ENCODE results near the gene ARF1. TPM values are rescaled to one million over a fixed set of nuclear protein-coding genes. Genes with fewer than 3 reads are reported as not detected.

Gene ARF1
- total RNA-seq, 1 donor from 2014 or later: 295 TPM

DNA sequence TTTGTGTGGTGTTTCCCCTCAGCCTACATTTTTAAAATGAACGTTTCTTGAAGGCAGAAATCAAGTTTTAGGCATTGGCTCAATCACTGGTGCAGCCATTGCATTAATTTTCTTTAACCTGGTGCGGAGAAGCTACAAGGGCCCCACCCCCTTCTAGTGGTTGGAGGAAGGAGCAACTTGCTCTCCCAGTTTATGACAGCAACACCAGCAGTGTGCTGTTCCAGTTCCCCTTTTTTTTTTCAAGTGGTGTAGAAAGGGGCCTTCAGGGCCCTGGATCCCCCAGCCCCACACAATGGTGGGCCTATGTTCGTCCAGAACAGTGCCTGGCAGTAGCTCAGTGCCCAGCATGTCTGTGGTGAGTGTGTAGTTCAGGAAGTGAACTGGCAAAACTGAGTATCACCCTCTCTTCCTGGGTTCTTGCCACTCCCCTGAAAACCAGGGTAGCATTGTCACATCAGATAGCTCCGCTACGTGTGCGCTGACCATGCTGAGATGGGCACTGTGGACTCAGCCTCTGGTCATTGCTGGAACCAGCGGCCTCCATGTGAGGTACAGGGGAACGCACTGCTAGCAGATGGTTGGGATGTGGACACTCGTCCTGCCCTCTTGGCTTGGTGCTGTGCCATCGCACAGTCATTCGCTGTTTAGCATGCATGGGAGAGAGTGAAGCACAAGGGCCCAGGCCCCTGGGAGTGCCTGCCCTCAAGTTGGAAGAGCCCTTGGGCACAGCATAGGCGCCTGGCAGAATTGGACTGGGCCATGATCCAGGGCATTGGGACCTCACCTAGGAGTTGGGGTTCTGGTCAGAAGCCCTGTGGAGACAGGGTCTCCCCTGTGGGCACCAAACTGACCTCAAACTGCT is 7.2 kb downstream of the ARF1 start:
- peaks cover 0 to 5% of the 10 kb centered on the region in 2 donors for H3K36me3 ChIP-seq
- no peaks in the 10 kb centered on the region for H3K27me3 ChIP-seq
- no peak for DNase-seq (ENCODE audit: extremely low spot score in 2 of 2)
- H3K9me3 ChIP-seq: peaks cover 8% of the 10 kb centered on the region
- intact Hi-C loops (cut with DNase I): loop anchor here (10.0 kb wide), 2 partner anchors 75 to 355 kb away; partner anchors contain the start of genes IBA57, JMJD4 and SNAP47
- H3K4me3 ChIP-seq: no peak overlapping the region
- H3K27ac ChIP-seq: no peak overlapping the region
- TF ChIP-seq POLR2A (IDR thresholded peaks at IDR 0.05) (no peak), POLR2AphosphoS5 (IDR thresholded peaks at IDR 0.05; ENCODE audit: insufficient read depth in 1 of 2, low read depth in 1 of 2) (no peak)
- TF ChIP-seq, protein P1, sequence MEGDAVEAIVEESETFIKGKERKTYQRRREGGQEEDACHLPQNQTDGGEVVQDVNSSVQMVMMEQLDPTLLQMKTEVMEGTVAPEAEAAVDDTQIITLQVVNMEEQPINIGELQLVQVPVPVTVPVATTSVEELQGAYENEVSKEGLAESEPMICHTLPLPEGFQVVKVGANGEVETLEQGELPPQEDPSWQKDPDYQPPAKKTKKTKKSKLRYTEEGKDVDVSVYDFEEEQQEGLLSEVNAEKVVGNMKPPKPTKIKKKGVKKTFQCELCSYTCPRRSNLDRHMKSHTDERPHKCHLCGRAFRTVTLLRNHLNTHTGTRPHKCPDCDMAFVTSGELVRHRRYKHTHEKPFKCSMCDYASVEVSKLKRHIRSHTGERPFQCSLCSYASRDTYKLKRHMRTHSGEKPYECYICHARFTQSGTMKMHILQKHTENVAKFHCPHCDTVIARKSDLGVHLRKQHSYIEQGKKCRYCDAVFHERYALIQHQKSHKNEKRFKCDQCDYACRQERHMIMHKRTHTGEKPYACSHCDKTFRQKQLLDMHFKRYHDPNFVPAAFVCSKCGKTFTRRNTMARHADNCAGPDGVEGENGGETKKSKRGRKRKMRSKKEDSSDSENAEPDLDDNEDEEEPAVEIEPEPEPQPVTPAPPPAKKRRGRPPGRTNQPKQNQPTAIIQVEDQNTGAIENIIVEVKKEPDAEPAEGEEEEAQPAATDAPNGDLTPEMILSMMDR (IDR thresholded peaks at IDR 0.05): no peak
- H3K4me1 ChIP-seq: peaks cover 92% of the 10 kb centered on the region

DNA sequence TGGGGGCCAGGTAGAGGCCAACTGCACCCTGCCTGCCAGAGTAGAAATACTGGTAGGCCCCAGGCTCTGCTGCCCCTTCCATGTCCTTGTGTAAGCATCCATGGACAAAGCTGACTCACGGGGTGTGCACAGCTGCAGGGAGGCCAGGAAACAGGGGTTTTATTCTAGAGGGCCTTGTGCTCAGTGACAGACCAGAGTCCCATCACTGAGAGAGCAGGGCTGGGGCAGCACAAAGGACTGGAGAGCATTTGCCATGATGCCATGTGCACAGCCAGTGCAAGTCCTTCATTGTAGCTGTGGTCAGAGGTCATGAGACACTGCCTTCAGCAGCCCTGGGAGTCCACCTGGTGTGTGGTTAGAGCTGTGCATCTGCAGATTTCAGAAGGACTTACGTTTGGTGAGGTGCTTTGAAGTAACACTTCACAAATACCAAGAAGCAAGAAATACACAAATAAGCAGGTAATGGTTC is 8.1 kb downstream of the ARF1 start:
- no peak for TF ChIP-seq POLR2A (IDR thresholded peaks at IDR 0.05)
- TF ChIP-seq POLR2AphosphoS5 (IDR thresholded peaks at IDR 0.05; ENCODE audit: insufficient read depth in 1 of 2, low read depth in 1 of 2): no peak
- TF ChIP-seq, protein P1 (IDR thresholded peaks at IDR 0.05): no peak
- Histone ChIP-seq H3K4me3 (no peak overlapping the region), H3K4me1 (peaks cover 83% of the 10 kb centered on the region), H3K27me3 (no peaks in the 10 kb centered on the region), H3K9me3 (peaks cover 9% of the 10 kb centered on the region), H3K27ac (no peak overlapping the region), H3K36me3 (peaks cover 0 to 5% of the 10 kb centered on the region in 2 donors)
- no peak for DNase-seq (ENCODE audit: extremely low spot score in 2 of 2)
- intact Hi-C loops (cut with DNase I): no loop called here

DNA sequence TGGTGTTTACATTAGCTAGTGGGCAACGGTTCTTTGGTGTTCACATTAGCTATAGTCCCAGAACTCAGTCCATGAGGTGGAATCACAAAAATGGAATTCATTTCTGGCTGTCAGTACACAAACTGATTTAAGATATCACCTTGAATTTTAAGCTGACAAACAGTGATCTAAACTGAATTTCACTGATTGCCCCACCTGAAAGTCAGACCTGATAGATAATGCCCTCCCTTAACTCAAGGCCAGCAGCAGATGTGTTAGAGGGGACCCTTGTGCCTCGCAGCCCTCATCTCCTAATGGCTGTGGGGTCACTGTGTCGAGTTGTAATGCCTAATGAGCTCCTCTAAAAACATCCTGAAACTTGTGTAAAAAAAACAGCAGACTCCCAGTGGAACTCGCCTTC is 8.6 kb downstream of the ARF1 start:
- Histone ChIP-seq H3K36me3 (peaks cover 0 to 5% of the 10 kb centered on the region in 2 donors), H3K9me3 (peaks cover 9% of the 10 kb centered on the region), H3K4me3 (no peak overlapping the region), H3K27me3 (no peaks in the 10 kb centered on the region), H3K27ac (no peak overlapping the region), H3K4me1 (peaks cover 81% of the 10 kb centered on the region)
- DNase-seq (ENCODE audit: extremely low spot score in 2 of 2): no peak
- TF ChIP-seq, protein P1 (IDR thresholded peaks at IDR 0.05): no peak
- TF ChIP-seq POLR2A (IDR thresholded peaks at IDR 0.05) (no peak), POLR2AphosphoS5 (IDR thresholded peaks at IDR 0.05; ENCODE audit: insufficient read depth in 1 of 2, low read depth in 1 of 2) (no peak)
- intact Hi-C loops (cut with DNase I): no loop called here

DNA sequence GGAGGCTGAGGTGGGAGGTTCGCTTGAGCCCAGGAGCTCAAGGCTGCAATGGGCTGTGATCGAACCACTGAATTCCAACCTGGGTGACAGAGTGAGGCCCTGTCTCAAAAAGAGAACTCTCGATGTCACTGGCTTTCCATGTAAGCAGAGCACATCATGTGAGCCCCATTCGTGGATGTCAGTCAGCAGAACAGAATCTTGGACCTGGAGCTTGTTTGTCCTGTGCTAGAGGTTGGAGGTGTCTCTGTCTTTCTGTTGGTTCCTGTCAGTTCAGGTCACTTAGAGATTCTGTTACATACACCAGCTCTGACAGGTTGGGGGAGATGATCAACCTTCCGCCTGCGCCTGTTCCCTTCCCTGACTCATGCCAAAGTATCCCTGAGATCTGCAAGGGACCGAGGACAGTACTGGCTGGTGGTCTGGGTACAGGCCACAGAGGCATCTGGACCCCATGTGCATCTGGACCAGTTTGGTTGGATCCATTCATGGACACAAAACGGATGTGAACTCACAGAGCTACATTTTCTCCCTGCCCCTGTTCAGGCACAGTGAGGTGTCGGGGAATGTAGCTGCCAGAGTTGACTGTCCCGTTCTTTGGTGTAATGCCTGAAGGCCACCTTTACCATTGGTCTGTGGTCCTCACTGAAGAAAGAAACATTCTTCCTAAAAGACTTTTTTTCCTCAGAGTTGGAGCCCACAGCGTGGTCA is 10.0 kb downstream of the ARF1 start:
- intact Hi-C loops (cut with DNase I): no loop called here
- H3K4me1 ChIP-seq: peaks cover 80% of the 10 kb centered on the region
- peaks cover 0 to 15% of the 10 kb centered on the region in 2 donors for H3K36me3 ChIP-seq

More for the DNA sequence above, 10.0 kb downstream of the ARF1 start:
- DNase-seq (ENCODE audit: extremely low spot score in 2 of 2): no peak
- no peak for TF ChIP-seq POLR2AphosphoS5 (IDR thresholded peaks at IDR 0.05; ENCODE audit: insufficient read depth in 1 of 2, low read depth in 1 of 2)
- TF ChIP-seq, protein P1 (IDR thresholded peaks at IDR 0.05): no peak
- no peak for TF ChIP-seq POLR2A (IDR thresholded peaks at IDR 0.05)
- H3K27ac ChIP-seq: no peak overlapping the region
- no peak overlapping the region for H3K4me3 ChIP-seq
- peaks cover 9% of the 10 kb centered on the region for H3K9me3 ChIP-seq
- no peaks in the 10 kb centered on the region for H3K27me3 ChIP-seq
